GM19035 (cell line): ENCODE measurements around the gene TIFAB.

Source experiments
- ATAC-seq: cut with Tn5 transposase; IDR thresholded peaks from one replicate; pipeline ENCODE4 v1.9.1; 2021; ENCODE audit not compliant: unreplicated experiment

The TIFAB gene

DNA sequence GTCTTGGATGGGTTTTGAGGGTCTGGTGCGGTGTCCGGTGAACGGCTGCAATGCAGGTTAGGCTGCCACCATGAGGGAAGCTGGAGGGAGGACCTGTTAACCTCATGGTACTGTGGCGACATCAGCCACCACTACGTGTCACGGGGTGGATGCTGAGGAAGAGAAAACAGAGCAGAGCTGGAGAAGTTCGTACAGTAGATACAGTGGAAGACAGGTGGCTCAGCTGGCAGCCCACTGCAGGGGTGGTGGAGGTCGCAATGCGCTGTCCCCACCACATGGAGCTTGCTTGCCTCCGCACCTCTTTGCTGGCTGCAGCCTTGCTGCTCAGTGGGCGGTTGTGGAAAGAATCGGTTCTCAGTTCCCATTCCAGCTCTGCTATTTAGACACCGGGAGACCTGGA is 7.8 kb downstream of the TIFAB start:
- ATAC-seq, result no peak

GRCh38 chr5:135443161-135443960 is 8.8 kb downstream of the TIFAB start:
- no peak for ATAC-seq

DNA sequence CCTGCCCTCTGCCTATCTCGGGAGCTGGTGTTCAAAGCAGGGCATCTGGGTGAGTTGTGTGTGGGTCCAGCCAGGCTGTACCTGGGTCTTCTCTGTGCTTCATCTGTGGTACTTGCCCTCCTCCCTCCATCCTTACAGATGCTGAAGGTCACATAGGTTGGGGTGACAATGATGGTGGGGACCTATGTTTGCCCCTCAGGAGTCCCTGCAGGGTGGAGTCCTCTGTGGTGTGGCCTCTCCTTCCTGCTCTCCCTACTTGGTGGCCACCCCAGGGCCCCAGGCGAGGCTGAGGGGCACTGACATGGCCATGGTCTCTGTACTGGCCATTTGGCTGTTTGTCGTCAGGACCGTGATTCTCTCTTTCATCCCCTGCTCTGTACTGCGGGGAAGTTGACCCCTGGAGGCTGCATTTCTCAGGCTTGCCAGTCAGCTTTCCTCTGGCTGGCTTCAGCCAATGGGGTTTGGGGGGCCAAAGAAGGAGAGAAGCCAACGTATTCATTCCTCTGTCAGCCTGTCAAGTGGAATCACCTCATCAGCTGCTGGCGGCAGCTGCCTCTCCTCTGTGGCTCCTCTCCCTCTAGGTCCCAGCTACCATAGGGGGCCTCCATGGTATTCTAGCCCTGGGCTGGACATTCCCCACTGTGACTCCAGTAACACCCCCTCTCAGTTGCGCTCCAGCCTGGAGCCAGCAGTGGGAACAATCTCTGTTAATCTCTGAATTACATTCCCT is 9.6 kb downstream of the TIFAB start:
- no peak for ATAC-seq

- ATAC-seq, result no peak
Observed at GRCh38 chr5:135441919-135442318, 10.2 kb downstream of the TIFAB start.

GRCh38 chr5:135441350-135441831 is 10.8 kb downstream of the TIFAB start:
- no peak for ATAC-seq

- ATAC-seq, result no peak
Observed at GRCh38 chr5:135440916-135441315, 11.2 kb downstream of the TIFAB start.

DNA sequence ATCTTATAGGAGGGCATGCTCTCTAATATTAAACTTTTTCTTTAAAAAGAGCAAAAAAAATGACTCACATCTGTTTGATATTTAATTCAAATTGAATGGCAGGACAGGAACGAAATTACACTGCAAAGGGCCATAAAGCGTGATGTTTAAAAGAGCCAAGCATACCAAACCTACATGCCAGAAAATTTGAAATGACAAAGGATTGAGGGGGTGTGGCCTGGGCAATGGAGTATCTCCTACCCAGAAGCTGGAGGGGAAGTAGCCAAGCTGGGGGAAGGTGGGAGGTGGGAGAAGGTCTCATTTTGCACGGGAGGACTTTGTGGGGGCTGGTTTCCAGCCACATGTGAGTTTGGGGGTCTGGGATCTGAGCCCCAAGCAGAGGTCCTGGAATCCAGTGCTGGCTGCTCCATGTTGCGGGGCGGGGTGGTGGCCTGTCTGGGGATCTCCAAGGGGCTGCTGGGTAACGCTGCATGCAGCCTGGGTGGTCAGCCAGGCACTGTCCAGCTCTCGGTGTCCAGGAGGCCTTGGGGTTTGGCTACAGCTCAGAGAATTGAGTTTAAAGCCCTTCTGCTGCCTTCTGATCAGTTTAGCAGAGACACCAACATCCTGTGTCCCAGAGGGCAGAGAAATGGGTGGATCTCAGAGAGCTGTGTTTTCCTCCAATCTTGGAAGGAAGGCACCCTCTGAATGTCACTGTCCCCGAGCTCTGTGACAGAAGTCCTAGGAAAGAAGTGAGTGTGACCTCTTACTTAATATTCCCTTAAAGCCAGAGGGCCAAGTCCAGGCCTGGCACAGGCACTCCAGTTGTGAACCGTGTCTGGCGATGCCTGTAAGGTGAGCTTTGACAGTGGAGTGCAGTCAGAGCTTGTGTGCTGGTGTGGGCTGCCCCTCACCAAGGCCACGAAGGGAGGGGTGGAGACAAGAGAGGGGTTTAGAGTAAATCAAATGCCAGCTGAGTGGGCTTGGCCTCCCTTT is 12.6 kb downstream of the TIFAB start:
- ATAC-seq, result no peak

- ATAC-seq, result no peak
Observed at GRCh38 chr5:135438636-135439221, 13.4 kb downstream of the TIFAB start.

DNA sequence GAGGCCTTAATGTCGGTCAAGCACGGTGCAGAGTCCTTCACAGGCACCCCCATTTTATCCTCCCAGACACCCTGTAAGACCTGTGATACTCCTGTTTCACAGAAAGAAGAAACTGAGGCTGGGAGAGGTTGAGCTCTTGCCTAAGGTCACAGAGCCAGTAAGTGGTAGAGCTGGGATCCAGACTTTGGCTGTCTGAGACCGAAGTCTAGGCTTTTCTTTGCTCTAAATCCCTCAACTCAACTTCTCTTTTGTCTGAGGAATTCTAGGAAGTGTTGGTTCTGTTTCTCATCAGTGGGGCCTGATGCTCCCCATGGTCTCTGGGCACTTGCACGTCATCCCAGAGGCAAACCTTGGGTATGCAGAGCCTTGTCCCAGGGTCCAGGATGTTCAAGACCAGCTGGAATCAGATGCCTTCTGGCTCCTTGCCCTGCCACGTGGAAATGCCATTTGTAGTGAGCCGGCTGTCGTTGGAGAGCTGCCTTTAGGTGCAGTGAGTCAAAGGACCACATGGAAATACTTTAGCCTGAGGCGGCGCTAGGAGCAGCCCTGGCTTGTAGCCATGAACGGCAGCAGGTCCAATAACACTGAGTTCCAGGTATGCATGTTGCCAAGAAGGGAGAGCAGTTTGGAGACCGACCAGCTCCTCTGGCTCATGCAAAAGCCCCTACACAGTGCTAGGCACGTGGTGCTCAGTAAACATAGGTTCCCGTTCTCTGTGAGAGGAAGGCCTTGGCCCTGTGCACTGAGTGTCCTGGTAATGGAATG is 14.2 kb downstream of the TIFAB start:
- ATAC-seq, result no peak

DNA sequence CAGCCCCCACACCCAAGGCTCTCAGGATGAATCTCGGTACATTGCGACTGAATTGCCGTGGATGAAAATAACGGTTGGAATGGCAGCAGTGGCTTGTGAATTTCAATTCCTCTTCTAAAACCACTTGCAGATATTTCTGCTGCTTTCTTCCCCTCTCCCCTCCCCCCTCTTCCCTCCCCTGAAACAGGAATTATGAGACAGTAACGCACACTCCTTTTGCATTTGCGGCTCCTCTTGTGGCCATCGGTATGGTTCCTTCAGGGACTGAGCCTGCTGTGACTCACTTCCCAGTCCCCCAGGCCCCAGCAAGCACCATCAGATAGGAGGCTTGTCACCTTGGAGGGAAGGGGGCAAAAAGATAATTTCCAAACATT is 14.7 kb downstream of the TIFAB start:
- ATAC-seq, result no peak

DNA sequence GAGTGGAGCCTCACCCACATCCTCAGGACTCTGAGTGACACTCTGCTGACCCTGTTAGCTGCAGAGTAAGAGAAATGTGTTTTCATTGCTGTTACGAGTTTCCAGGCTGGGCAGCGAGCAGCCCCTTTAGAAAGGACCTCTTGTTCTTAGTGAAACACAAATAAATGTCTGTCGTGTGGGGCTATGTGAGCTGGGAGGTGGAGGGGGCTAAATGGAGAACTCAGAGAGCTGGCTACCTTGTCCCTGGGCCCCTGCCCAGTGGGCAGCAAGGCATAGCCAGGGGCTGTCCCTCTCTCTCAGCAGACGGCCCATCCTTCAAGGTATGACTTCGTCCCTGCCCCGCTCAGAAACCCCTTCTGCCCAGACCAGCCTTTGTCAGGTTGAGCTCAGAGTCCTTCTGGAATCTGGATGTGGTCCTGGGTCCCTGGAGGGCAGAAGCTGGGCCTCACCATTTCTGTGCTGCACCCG is 15.2 kb downstream of the TIFAB start:
- ATAC-seq, result no peak

DNA sequence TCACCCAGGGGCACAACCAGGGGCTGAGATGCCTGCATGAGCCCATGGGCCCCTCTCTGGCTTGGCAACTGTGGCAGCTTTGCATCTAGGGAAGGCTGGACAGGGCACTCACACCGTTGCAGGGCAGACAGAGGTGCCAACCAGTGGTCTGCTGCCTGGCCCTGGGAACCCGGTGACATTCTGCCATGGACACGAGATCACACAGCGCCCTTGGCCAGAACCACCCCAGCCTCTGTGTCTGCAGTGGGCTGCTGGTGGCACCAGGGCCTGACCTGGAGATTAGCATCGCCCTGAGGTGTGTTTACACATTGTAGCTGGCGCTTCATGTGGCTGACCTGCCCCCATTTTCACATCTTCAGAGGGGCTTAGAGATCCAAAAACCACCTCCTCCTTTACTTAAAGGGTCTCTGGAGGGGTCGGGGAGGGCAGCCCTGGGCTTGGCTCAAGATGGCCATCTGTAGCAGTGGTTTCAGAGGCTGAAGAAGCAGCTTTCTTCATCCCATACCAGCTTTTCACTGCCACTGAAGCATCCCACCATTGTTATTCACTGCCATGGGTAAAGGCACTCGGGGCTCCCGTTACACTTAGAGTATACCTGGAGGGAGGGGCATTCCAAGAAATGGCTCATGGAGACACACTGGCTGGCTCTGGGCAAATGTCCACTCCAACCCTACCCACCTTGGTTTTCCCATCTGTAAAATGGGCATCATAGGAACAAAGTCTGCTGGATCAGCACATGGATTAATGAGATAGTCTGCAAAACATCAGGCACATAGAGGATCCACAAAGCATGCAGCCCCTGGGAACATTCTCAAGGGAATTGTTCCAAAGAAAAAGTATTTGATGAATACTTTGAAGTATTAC is 16.5 kb downstream of the TIFAB start:
- no peak for ATAC-seq

DNA sequence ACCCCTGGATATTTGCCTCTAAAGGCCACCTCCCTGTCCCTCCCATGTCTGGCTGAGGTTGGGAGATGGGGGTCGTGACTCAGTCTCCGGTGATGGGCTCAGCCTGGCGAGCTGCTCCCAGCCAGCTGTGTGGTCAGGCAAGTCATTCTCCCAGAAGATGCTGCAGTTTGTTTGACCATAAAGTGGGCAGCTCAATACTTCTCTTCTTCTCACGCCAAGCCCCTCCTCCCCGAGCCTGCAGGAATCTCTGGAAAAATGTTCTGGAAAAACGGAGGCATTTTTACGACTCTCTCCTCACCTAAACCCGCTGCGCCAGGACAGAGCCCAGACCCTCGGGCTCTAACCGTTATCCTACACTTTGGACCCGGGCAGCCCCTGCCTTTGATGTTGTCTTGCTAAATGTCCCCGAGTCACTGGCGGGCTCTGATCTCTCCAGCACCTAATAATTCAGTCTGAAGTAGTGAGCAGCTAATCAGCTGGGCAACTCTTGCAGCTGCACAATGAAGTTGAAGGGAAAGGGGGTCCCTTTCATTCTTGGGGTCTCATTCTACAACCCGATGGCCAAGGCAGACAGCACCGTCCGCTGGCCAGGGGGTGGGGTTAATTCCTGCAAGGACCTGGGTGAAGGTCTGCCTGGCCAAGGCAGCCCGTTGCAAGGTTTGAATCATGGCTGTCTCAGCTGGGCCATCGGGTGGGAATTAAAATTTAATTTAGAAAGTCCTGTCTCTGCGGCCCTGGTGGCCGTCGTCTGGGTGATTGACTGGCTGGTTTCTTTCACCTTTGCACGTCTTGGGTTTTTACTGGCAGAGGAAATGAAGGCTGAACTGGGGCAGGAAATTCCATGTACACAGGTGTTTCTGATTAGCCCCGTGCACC is 17.3 kb downstream of the TIFAB start:
- no peak for ATAC-seq

GRCh38 chr5:135433681-135434426 is 18.3 kb downstream of the TIFAB start:
- no peak for ATAC-seq

DNA sequence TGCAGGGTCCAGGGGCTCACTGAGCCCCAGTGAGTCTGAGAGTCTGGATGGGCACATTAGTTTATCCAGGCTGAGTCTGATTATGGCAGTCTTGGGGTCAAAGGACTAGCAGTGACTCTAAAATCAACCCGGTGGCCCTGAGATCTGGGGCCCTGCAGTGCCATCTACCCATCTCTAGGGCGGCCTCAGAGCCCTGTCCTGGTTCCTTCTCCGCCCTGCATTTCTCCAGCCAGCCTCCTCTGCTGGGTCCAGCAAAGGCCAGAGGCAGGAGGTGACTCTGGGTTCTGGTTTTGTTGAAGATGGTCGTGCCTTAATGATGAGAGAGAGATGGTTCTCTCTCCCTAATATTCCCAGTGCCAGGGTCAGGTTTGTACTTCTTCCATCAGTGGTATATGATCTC is 20.0 kb downstream of the TIFAB start:
- no peak for ATAC-seq

GRCh38 chr5:135430135-135430437 is 22.1 kb downstream of the TIFAB start:
- ATAC-seq, result no peak

- ATAC-seq, result no peak
Observed at GRCh38 chr5:135429301-135430134, 22.6 kb downstream of the TIFAB start.
